CD1c-positive myeloid dendritic cell (primary cell): ENCODE results near the gene MTA2.

Experiments used
- DNase-seq: peaks from one replicate; pipeline ENCODE4 v3.0.0-alpha.2; 2016; ENCODE audit errors: extremely low spot score

The MTA2 gene

GRCh38 chr11:62612366-62613290 is 11.0 kb upstream of the MTA2 start, which contains the start of the genes EML3 and ROM1:
EML3 (minus strand) TSS chr11:62612775; CDS start chr11:62612457, 318 bp downstream.
ROM1 (plus strand) TSS chr11:62613257; CDS start chr11:62613282, 25 bp downstream.
- DNase-seq: peak; percentile 90

DNA sequence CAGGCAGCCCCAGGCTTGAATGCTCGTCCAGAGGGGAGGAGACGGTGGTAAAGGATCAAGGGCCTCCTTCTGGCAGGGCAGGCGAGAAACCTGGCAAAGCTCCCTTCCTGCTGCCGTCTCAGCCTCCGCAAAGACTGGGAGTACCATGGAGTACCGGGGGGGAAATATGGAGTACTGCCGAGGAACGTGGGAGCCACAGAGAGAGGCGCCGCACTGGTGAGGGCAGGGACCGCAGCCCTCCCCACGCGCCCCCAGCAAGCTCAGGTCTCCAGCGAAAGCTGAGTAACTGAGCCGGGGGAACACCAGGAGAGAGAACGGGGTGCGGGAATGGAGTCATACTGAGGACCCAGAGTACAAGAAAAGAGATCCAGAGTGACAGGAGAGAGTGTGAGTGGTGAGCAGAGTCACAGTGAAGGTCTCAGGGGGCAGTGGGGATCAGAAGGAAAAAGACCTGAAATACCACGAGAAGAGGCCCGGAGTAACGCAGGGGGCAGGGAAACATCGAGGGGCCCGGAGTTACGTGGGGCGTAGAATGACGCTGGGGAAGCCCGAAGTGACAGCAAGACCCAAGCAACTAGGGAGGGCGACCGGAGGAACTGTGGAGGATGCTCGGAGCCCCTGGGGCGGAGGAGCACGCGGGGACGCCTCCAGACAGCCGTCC is 10.2 kb upstream of the MTA2 start:
- peak; percentile 36 for DNase-seq

- no peak for DNase-seq
Measured at GRCh38 chr11:62610814-62611704, 9.4 kb upstream of the MTA2 start.

DNA sequence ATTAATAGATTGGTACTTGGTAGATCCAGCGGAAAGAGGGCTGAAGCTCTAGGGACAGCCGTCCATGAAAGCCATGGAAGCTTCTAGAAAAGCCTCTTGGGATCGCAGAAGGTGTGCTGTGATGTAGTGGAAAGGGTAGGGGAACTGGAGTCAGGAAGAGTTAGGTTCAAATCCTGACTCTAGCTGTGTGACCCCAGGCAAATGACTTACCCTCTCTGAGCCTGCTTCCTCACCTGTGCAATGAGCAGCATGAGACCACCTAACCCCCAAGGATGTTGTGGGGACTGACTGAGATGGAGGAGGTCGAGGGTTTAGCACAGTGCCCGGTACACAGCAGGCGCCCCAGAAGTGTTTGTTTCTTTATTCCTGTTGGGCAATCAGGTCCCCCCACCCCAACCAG is 8.7 kb upstream of the MTA2 start:
- no peak for DNase-seq

DNA sequence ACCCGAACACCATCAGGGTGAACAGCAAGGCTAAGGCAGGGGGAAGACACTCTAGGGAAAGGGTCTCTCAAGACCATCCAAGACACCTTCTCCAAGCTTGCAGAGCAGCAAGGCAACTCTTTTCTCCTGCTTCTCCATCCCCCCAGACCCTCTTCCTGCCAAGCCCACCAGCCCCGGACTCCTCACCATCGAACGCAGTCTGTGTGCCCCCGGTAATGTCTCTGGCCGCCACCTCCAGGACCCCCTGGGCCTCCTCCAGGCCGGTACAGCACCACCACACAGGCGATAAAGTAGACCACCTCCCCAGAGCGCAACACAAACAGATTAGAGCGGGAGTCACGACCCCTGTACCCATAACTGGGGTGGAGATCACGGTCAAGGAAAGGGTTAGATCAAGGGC is 7.1 kb upstream of the MTA2 start:
- DNase-seq: no peak

- peak; percentile 48 for DNase-seq
Measured at GRCh38 chr11:62607714-62608113, 6.0 kb upstream of the MTA2 start.

GRCh38 chr11:62605902-62606301 is 4.2 kb upstream of the MTA2 start:
- no peak for DNase-seq

- no peak for DNase-seq
Measured at GRCh38 chr11:62605467-62605866, 3.8 kb upstream of the MTA2 start.

DNA sequence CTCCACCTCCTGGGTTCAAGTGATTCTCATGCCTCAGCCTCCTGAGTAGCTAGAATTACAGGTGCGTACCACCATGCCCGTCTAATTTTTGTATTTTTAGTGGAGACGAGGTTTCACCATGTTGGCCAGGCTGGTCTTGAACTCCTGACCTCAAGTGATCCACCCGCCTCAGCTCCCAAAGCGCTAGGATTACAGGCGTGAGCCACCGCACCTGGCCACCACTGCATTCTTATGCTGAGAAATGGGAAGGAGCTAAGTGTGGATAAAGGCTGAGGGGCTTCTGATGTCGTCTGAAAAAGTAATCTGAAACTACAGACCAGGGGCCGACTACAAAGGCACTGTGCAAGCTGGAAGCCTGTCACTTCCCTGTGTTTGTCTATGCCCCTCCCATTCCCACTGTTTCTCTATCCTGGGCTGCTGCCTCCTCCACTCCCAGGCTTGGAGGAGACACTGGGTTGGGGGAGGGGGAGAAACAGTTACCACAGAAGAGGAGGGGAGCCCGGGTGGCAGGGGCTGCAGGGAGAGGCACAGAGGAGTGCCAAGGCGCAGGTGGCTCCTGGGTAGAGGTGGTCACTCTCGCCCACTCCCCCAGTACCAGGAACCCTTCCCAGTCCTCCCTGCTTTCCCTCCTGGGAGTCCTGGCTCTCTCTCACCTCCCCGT is 2.9 kb upstream of the MTA2 start:
- DNase-seq: no peak

DNA sequence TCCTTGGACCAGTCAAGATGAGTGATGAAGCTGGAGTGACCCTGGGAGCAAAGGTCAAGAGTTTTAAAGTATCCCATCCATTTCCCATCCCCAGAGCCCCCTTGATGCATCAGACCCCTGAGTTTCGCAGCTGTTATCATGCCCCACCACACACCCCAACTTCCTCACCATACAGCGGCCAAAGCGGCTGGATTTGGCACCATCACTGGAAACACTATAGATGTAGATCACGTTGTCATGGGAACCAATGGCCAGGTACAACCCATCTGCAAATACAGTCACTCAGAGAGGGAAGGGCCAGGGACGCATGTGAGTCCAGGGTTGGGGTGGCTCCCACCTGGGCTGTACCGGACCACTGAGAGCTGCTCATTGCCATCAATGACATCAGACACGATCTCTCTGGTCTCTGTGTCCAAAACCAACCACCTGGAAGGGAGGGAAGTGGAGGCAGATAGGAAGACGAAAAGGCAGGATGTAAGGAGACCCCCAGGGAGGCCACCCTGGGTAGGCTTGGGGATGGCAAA is 2.2 kb upstream of the MTA2 start:
- no peak for DNase-seq

DNA sequence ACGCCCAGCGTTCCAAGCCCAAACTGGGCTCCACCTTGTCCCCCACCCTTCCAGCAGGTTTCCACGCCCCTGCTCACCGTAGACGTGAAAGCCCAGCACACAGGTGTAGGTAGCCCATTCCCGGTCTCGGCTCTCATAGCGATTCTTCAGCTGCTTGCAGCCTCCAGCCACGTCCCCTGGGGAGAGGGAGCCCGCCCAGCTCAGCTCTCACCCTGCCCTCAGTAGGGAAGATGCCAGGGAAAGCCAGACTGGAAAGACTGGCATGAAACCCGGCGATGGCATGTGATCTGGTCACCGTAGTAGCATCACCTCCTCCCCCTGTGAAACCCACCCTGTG is 1.4 kb upstream of the MTA2 start:
- no peak for DNase-seq

DNA sequence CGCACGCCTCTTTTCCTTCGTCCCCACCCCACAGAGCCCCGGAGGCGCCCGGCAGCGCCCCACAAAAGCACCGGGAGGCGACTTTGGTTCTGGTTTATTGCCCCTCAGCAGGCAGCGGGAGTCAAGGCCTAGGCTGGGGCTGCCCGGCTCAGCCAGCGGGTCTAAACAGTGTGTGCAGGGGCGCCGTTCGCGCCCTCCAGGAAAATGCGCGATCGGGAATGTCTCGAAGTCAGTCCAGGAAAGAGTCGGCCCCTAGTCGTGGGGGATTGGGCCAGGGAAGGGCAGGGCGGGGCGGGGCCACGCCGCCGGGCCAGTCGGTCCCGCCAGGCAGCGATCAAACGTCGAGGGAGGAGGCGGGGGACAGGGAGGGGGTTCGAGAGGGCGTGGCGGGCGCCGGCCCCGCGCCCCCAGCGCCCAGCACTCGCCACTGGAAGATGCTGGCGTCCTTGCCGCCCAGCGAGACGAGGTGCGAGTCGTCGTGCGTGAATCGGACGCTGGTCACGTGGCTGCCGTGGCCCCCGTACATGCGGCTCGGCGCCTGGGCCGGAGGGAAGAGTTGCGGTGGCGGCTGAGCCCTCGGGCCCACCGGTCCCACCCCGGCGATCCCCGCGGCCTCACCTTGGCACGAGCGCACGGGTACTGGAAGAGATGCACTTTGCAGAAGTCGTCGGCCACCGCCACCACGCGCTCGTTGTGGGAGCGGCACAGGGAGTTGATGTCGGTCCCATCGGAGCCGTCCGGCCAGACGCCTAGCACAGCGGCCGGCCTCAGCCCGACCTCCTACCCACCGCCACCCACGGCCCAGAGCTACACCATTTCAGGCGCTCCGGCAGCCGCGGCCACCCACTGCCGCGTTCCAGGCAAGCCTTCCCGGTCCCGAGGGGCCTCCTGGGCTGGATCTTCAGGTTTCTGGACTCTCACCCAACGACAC is 741 bp upstream of the MTA2 start:
- peak; percentile 56 for DNase-seq

GRCh38 chr11:62601122-62601371 is 618 bp downstream of the MTA2 start:
- DNase-seq: peak; percentile 57

DNA sequence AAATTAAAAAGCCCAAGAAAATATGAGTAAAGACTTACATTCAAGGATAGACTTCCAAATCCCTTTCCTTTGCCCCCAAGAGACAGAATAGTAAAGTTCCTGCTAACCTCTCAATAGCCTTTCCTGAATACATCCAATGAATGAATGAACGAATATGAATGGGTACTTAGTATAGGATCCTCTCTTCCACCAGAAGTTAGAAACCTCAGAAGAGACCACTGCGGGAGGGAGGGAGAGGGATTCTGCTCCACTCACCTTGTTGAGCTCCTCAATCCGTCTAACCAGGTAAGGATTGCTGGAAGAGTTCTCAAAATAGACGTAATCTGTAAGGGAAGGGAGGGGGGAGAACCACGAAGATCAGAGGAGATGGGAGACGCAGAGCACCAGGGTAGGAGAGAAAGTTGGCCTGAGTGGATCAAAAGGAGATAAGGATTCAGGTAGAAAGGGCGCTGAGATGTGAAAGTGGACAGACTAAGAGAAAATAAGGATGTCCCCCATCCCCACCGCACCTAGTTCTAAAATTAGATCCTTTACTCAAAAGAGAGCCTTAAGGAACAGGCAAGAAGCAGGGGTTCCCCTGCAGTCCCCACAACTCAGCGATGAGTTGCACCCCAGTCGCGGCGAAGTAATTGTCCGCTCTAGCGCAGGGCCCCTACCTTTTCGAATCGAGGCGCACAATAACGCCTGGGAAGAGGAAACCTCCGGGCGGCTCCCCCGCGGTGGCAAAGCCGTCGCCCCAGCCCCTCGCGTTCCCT is 1.1 kb downstream of the MTA2 start:
- no peak for DNase-seq

- no peak for DNase-seq
Measured at GRCh38 chr11:62599901-62600300, 1.8 kb downstream of the MTA2 start.

GRCh38 chr11:62599069-62599696 is 2.5 kb downstream of the MTA2 start:
- peak; percentile 95 for DNase-seq

DNA sequence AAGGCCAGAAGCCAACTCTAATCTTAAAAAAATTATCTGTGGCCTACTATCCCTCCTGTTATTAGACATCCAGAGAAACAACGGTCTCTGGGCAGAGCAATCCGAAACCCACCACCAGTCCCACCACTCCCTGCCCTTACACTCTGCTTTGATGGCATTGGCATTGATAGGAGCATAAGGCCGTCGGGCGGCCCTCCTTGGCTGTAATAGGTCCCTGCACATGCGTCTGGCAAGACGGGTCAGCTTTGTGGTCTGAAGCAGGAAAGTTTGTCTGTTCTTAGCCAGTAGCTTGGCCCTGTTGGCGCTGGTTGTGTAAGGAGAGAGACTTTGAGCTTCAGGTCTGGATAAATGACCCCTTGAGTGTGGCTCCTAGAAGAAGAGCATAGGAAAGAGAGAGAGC is 6.5 kb downstream of the MTA2 start:
- DNase-seq: no peak

DNA sequence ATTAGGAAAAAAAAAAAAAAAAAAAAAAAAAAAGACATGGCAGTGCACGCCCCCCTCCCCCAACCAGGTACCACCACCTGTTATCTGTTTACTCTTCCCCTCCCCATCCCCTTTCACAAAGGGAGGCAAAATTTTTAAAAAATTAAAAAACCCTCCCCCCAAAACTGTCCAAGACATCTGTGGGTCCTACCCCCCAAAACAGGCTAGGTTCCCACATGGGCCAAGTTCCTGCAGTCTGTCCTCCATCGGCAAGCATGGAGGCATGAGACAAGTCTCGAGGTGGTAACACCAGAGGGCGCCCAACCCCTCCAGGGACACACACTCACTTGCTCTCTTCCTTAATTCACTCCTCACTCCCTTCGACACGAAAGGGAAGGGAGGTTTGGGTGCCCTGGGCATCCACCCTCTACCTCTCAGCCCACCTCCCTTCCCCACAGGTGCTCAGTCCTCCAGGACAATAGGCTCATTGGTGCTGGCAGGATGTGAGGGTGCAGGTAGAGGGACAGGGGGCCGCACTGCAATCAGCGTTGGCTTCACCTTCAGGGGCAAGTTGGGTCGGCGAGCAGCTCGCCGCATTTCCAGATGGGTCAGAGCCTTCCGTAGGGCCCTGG is 8.1 kb downstream of the MTA2 start:
- peak; percentile 83 for DNase-seq

GRCh38 chr11:62592989-62593421 is 8.7 kb downstream of the MTA2 start:
- DNase-seq: no peak
